OCI-LY7 (cell line): ENCODE results near the gene ABI3BP.

ENCODE experiments used
- EZH2phosphoT487 ChIP-seq: fragments of 200-600 bp; sonication (generic); IDR thresholded peaks from 2 replicates; pipeline ENCODE4 v1.6.1; 2018; ENCODE audit warnings: low read depth, borderline replicate concordance, mild to moderate bottlenecking, mixed run types, antibody characterized with exemption, low read length, moderate library complexity, mixed read lengths
- TF ChIP-seq, protein P1 (sequence below): fragments of 200-600 bp; sonication (generic); conservative IDR thresholded peaks from 2 replicates; pipeline ENCODE4 v1.5.1; 2014; ENCODE audit warnings: mild to moderate bottlenecking, antibody characterized with exemption, low read length, moderate library complexity, mixed read lengths

- TF ChIP-seq, protein P1, sequence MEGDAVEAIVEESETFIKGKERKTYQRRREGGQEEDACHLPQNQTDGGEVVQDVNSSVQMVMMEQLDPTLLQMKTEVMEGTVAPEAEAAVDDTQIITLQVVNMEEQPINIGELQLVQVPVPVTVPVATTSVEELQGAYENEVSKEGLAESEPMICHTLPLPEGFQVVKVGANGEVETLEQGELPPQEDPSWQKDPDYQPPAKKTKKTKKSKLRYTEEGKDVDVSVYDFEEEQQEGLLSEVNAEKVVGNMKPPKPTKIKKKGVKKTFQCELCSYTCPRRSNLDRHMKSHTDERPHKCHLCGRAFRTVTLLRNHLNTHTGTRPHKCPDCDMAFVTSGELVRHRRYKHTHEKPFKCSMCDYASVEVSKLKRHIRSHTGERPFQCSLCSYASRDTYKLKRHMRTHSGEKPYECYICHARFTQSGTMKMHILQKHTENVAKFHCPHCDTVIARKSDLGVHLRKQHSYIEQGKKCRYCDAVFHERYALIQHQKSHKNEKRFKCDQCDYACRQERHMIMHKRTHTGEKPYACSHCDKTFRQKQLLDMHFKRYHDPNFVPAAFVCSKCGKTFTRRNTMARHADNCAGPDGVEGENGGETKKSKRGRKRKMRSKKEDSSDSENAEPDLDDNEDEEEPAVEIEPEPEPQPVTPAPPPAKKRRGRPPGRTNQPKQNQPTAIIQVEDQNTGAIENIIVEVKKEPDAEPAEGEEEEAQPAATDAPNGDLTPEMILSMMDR: no peak
- no peak for TF ChIP-seq EZH2phosphoT487
Measured at GRCh38 chr3:100957261-100957986, 35.8 kb downstream of the ABI3BP start.
